Fibroblast of mammary gland (primary cell): Measurements from ENCODE around the gene BICD1.
"Not testable (repeated sequence)": the region's sequence is repeated elsewhere in the genome, so short reads cannot be mapped to it uniquely, and the experiment has no call there.

Source experiments
- DNase-seq: peaks from one replicate; pipeline ENCODE4 v3.0.0-alpha.2; 2010; ENCODE audit warnings: low read depth
- H3K4me3 ChIP-seq: 2 replicates; pipeline ENCODE4 v1.5.1; 2011; ENCODE audit warnings: low read depth, mild to moderate bottlenecking, low read length, moderate library complexity; ENCODE audit not compliant: control insufficient read depth
- TF ChIP-seq, protein P1 (sequence below): conservative IDR thresholded peaks from 2 replicates; pipeline ENCODE4 v1.5.1; 2011; ENCODE audit warnings: low read depth, low read length, inconsistent platforms; ENCODE audit not compliant: control insufficient read depth, insufficient read depth

BICD1 gene

DNA sequence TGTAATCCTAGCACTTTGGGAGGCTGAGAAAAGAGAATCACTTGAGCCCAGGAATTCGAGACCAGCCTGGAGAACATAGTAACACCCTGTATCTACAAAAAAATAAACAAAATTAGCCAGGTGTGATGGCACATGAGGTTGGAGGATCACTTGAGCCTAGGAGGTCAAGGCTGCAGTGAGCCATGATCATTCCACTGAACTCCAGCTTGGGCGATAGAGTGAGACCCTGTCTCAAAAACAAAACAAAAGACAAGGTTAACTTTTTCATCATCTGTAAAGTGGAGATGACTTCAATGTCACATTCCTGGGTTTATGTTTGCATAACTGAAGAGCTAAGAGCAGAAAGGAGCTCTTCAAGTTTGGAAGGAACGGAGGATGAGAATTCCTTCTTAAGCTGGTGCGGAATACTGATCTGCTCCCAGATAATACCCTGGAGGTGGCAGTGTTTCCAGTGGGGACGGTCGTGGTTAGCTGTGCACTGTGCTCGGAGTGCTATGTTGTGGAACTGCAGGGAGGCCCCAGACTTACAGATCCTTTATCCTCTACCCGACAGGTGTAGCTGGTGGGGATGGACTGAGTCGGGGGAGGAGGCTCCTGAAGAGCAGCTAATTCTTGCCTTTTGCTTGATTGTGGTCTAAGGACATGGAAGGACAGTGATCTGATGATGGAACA lies 22.5 kb upstream of the BICD1 start:
- no peak for DNase-seq
- H3K4me3 ChIP-seq, result no peak overlapping the region
- TF ChIP-seq, protein P1, sequence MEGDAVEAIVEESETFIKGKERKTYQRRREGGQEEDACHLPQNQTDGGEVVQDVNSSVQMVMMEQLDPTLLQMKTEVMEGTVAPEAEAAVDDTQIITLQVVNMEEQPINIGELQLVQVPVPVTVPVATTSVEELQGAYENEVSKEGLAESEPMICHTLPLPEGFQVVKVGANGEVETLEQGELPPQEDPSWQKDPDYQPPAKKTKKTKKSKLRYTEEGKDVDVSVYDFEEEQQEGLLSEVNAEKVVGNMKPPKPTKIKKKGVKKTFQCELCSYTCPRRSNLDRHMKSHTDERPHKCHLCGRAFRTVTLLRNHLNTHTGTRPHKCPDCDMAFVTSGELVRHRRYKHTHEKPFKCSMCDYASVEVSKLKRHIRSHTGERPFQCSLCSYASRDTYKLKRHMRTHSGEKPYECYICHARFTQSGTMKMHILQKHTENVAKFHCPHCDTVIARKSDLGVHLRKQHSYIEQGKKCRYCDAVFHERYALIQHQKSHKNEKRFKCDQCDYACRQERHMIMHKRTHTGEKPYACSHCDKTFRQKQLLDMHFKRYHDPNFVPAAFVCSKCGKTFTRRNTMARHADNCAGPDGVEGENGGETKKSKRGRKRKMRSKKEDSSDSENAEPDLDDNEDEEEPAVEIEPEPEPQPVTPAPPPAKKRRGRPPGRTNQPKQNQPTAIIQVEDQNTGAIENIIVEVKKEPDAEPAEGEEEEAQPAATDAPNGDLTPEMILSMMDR, result no peak

GRCh38 chr12:32084753-32085152 lies 21.9 kb upstream of the BICD1 start:
- no peak for DNase-seq
- TF ChIP-seq, protein P1, result no peak

DNA sequence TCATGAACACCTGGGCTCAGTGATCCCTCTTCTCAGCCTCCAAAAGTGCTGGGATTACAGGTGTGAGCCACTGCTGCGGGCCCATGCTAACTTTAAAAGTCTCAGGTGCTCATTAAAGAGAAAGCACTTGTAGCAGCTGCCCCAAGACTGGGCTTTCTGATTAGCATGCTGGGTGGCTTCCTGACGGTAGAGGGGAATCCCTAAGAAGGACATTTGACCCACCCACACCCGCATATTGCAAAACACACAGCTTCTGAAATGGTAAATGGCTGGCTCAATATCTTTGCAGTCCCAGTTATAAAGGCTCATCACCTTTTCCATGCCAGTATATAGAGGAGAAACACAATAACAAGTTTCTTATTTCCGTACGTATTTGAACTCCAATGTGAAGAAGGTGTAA lies 19.3 kb upstream of the BICD1 start:
- no peak for DNase-seq
- TF ChIP-seq, protein P1, result no peak

More at GRCh38 chr12:32084753-32085152, 21.9 kb upstream of the BICD1 start:
- no peak overlapping the region for H3K4me3 ChIP-seq

DNA sequence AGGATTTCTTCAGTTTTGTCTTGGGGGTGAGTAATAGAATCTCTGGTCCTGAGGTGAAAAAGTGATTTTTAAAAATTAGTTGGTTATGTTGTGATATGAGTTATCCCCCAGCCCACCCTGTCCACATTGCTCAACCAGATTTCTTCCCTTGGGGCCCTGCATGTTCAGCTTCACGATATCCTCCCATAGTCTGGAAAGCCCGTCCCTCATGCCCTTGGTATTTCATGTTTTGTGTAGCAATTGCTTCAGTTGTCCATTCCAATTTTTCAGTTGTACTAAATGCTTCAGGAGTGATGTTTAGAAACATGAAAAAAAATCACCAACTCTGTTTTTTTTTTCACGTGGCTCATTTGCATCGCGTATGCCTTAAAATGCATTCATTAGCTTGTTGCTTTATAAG lies 17.5 kb upstream of the BICD1 start:
- TF ChIP-seq, protein P1, result no peak
- DNase-seq, result no peak

More for the DNA sequence above, 19.3 kb upstream of the BICD1 start:
- no peak overlapping the region for H3K4me3 ChIP-seq

GRCh38 chr12:32089586-32089985 lies 17.1 kb upstream of the BICD1 start:
- DNase-seq, result no peak
- TF ChIP-seq, protein P1, result no peak

More for the DNA sequence above, 17.5 kb upstream of the BICD1 start:
- no peak overlapping the region for H3K4me3 ChIP-seq

GRCh38 chr12:32091696-32092095 lies 15.0 kb upstream of the BICD1 start:
- no peak overlapping the region for H3K4me3 ChIP-seq
- TF ChIP-seq, protein P1, result no peak
- no peak for DNase-seq

More at GRCh38 chr12:32089586-32089985, 17.1 kb upstream of the BICD1 start:
- no peak overlapping the region for H3K4me3 ChIP-seq

DNA sequence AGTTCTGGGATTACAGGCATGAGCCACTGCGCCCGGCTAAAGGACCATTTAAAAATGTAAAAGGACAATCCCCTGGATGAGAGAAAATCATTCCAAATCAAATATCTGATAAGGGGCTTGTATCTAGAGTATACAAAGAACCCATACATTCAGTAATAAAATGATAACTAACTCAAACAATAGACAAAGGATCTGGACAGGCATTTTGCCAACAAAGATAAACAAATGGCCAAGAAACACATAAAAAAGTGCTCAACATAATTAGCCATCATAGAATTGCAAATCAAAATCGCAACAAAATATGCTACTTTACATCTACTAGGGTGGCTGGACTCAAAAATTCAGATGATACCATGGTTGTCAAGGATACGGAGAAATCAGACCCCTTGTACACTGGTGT lies 8.5 kb upstream of the BICD1 start:
- H3K4me3 ChIP-seq, result no peak overlapping the region
- TF ChIP-seq, protein P1, result no peak
- DNase-seq, result no peak

GRCh38 chr12:32099275-32099674 lies 7.4 kb upstream of the BICD1 start:
- H3K4me3 ChIP-seq, DNase-seq: not testable (repeated sequence)
